Spleen (tissue), 11 donors: ENCODE measurements around the gene ABCA3. TPM values are rescaled to one million over a fixed set of nuclear protein-coding genes. Genes with fewer than 3 reads are reported as not detected.

Experiments used
- DNase-seq: peaks from one replicate; pipeline ENCODE4 v3.0.0-alpha.2; 2020
- H3K27ac ChIP-seq, 8 donors: fragments of 200-600 bp; sonication (generic) in 7 of 8; 1 replicate in 4 of 8; 2 replicates in 4 of 8; pipeline versions ENCODE4 v1.5.0 to v1.8.0; 2016 to 2021; ENCODE audit warnings: inconsistent platforms in 4 of 8, mild to moderate bottlenecking in 4 of 8, moderate library complexity in 1 of 8
- H3K27me3 ChIP-seq, 7 donors: fragments of 200-600 bp; sonication (generic) in 6 of 7; replicated peaks in 1 of 7; 1 replicate in 4 of 7; 2 replicates in 3 of 7; pipeline versions ENCODE4 v1.5.0 to v1.8.0; 2016 to 2021; ENCODE audit warnings: inconsistent platforms in 3 of 7, mild to moderate bottlenecking in 1 of 7
- H3K36me3 ChIP-seq, 6 donors: fragments of 200-600 bp; sonication (generic) in 5 of 6; 1 replicate in 4 of 6; 2 replicates in 2 of 6; pipeline versions ENCODE4 v1.5.0 to v1.8.0; 2016 to 2021; ENCODE audit warnings: inconsistent platforms in 2 of 6
- H3K4me1 ChIP-seq, 6 donors: fragments of 200-600 bp; sonication (generic) in 5 of 6; 1 replicate in 3 of 6; 2 replicates in 3 of 6; pipeline versions ENCODE4 v1.5.0 to v1.8.0; 2016 to 2021; ENCODE audit warnings: inconsistent platforms in 3 of 6
- H3K4me3 ChIP-seq, 8 donors: fragments of 200-600 bp; sonication (generic) in 7 of 8; 1 replicate in 4 of 8; 2 replicates in 4 of 8; pipeline versions ENCODE4 v1.5.0 to v1.8.0; 2016 to 2021; ENCODE audit warnings: inconsistent platforms in 4 of 8, mild to moderate bottlenecking in 4 of 8, moderate library complexity in 2 of 8
- H3K9me3 ChIP-seq, 8 donors: fragments of 200-600 bp; sonication (generic) in 7 of 8; 1 replicate in 4 of 8; 2 replicates in 4 of 8; pipeline versions ENCODE4 v1.5.0 to v1.8.0; 2016 to 2021; ENCODE audit warnings: inconsistent platforms in 4 of 8
- POLR2A ChIP-seq, 3 donors: fragments of 450-650 bp; IDR thresholded peaks; one replicate each; pipeline ENCODE4 v1.5.1; 2017; ENCODE audit warnings: antibody characterized with exemption in 3 of 3, mild to moderate bottlenecking in 1 of 3
- POLR2AphosphoS5 ChIP-seq, 3 donors: sonication (generic); formaldehyde crosslinking; IDR thresholded peaks; one replicate each; pipeline ENCODE4 v1.5.1; 2017; ENCODE audit warnings: antibody characterized with exemption in 3 of 3
- WGBS, 5 donors: extraction: QIAGEN DNeasy Blood & Tissue Kit in 3 of 5; methylation state at CpG; one replicate each; pipeline versions ENCODE4 v1.1.5 to v1.1.7; 2013 to 2018; 5-methylcytosine and 5-hydroxymethylcytosine counted together
- intact Hi-C: fragments of 100-400 bp; cut with DNase I; formaldehyde crosslinking; loops from one replicate; pipeline ENCODE4 v1.15.0; 2023; ENCODE audit warnings: low total_unique reads
- polyA plus RNA-seq, 3 donors: library from polyadenylated mRNA; stranded (reverse); fragments of 200-250 nt; gene quantifications; one replicate each; pipeline ENCODE4 v1.2.1, GENCODE V29; 2013
- total RNA-seq, 7 donors: library from RNA; depleted of rRNA in 3 of 7; stranded (reverse); fragments of >200 nt in 3 of 7; fragmentation: NEBNext Ultra II Directional in 4 of 7; extraction: Animal tissue kit (Norgen Biotek cat#: 25700) in 4 of 7; gene quantifications; one replicate each; pipeline versions ENCODE4 v1.1.0 to v1.2.1, GENCODE V29; 2016 to 2021
- TF ChIP-seq, protein P1 (sequence below), 11 experiments: fragments of 200-600 bp in 7 of 11; fragments of 450-650 bp in 4 of 11; sonication (generic) in 4 of 11; IDR thresholded peaks in 8 of 11; conservative IDR thresholded peaks in 3 of 11; 1 replicate in 7 of 11; 2 replicates in 4 of 11; pipeline versions ENCODE4 v1.4.0 to v1.8.0; 2016 to 2021; ENCODE audit warnings: antibody characterized with exemption in 11 of 11, inconsistent platforms in 4 of 11, mild to moderate bottlenecking in 1 of 11
- donor health status: healthy with polysubstance abuse.
- donor health status: DM: no; HTN: no; CAD: no; lungs with moderate emphysema.
- donor health status: DM: no; HTN: no; CAD: no.
- donor health status: Bipolar disorder and iron deficiency.
- donor health status: healthy.
- donor health status: DM: no; HTN: no; CAD: no.
- donor health status: DM: yes; HTN: yes; CAD: no.

The ABCA3 gene
- total and polyA plus RNA-seq, 10 donors: 2.5 to 12.6 (median 6.8) TPM

DNA sequence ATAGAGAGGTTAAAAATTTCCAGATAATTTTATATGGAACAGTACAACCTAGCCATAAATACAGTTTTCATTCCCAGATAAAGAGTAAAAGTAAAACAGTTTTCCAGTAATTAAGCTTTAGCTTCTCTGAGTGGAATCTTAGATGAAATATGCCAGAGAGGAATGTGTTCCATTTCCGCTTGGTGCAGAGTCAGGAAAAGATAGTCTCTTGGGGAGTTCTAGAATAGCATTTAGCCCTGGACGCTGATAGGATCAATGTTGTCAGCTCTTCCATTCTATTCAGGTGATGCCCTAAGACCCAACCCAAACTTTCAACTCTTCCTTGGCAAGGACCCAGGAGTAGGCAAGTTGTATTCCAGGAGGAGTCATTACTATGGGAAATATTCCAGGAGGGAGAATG lies 30.9 kb upstream of the ABCA3 start:
- Histone ChIP-seq H3K9me3 (no peaks in the 10 kb centered on the region), H3K4me1 (peaks cover 0 to 10% (median 0%) of the 10 kb centered on the region in 6 donors), H3K27ac (peak overlapping the region in 6 of 8 donors; percentile 54 to 70 (median 59)), H3K36me3 (no peaks in the 10 kb centered on the region), H3K4me3 (no peak overlapping the region), H3K27me3 (peaks cover 0 to 5% (median 0%) of the 10 kb centered on the region in 7 donors)
- no peak for DNase-seq
- 54 to 76% (median 69%) methylated on average over 2 of the region's 2 CpGs for WGBS, 5 donors
- TF ChIP-seq POLR2AphosphoS5 (IDR thresholded peaks at IDR 0.05): no peak
- TF ChIP-seq, protein P1, sequence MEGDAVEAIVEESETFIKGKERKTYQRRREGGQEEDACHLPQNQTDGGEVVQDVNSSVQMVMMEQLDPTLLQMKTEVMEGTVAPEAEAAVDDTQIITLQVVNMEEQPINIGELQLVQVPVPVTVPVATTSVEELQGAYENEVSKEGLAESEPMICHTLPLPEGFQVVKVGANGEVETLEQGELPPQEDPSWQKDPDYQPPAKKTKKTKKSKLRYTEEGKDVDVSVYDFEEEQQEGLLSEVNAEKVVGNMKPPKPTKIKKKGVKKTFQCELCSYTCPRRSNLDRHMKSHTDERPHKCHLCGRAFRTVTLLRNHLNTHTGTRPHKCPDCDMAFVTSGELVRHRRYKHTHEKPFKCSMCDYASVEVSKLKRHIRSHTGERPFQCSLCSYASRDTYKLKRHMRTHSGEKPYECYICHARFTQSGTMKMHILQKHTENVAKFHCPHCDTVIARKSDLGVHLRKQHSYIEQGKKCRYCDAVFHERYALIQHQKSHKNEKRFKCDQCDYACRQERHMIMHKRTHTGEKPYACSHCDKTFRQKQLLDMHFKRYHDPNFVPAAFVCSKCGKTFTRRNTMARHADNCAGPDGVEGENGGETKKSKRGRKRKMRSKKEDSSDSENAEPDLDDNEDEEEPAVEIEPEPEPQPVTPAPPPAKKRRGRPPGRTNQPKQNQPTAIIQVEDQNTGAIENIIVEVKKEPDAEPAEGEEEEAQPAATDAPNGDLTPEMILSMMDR (IDR thresholded peaks at IDR 0.05 in 8 of 11, conservative IDR thresholded peaks at IDR 0.05 in 3 of 11): no peak
- no peak for TF ChIP-seq POLR2A (IDR thresholded peaks at IDR 0.05)
- intact Hi-C loops: no loop called here

DNA sequence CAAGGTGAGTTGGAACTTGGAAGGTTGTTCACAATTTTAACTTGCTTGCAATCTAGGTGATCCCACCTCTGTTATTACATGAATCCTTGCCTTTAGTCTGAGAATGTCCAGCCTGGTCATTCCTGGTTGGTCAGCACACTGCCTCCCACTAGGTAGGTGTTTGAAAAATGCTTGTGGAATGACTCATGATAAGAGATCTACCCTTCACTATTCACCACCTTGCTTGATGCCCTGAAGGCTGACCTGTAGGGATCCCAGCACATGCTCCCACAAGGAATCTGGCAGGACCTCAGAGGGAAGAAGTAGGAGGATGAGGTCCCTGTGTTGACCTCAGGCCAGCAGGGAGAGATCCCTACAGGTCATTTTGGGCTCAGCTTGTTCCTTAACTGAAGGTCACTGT lies 30.2 kb upstream of the ABCA3 start:
- TF ChIP-seq POLR2A (IDR thresholded peaks at IDR 0.05): no peak
- TF ChIP-seq POLR2AphosphoS5 (IDR thresholded peaks at IDR 0.05): no peak
- TF ChIP-seq, protein P1 (IDR thresholded peaks at IDR 0.05 in 8 of 11, conservative IDR thresholded peaks at IDR 0.05 in 3 of 11): no peak
- intact Hi-C loops: no loop called here

DNA sequence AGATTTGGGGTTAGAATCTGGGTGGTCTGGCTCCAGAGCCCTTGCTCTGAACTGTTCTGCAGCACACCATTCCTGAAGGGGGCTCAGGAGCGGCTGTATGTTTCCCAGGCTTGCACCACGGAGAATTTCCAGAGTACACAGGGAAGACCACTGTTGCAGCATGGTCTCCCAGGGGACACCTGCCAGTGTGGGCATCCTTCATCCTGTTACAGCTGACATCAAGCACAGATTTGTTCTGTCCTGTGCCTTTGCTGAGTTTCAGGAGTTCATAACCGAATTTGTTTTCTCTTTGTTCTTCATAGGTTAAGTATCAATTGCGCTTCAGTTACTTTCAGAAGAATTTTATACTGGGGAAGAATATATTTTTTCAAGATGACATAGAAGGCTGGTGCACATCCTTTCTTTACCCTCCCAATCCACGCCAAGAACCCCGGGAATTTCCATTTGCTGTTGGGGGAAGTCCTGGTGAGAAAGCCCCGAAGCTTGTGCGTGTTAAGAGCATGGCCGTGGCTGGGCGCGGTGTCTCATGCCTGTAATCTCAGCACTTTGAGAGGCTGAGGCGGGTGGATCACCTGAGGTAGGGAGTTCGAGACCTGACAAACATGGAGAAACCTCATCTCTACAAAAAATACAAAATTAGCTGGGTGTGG lies 26.3 kb upstream of the ABCA3 start:
- intact Hi-C loops: no loop called here
- no peak overlapping the region for H3K4me3 ChIP-seq
- DNase-seq: no peak
- peaks cover 0 to 25% (median 0%) of the 10 kb centered on the region in 6 donors for H3K4me1 ChIP-seq
- no peaks in the 10 kb centered on the region for H3K9me3 ChIP-seq
- no peak for TF ChIP-seq POLR2AphosphoS5 (IDR thresholded peaks at IDR 0.05)
- TF ChIP-seq POLR2A (IDR thresholded peaks at IDR 0.05): no peak
- TF ChIP-seq, protein P1 (IDR thresholded peaks at IDR 0.05 in 8 of 11, conservative IDR thresholded peaks at IDR 0.05 in 3 of 11): no peak
- peaks cover 0 to 25% (median 0%) of the 10 kb centered on the region in 7 donors for H3K27me3 ChIP-seq
- WGBS, 5 donors: 77 to 87% (median 81%) methylated on average over 13 of the region's 13 CpGs
- no peak overlapping the region for H3K27ac ChIP-seq
- no peaks in the 10 kb centered on the region for H3K36me3 ChIP-seq

More for the DNA sequence above, 30.2 kb upstream of the ABCA3 start:
- Histone ChIP-seq H3K9me3 (no peaks in the 10 kb centered on the region), H3K4me1 (peaks cover 0 to 10% (median 0%) of the 10 kb centered on the region in 6 donors), H3K27me3 (peaks cover 0 to 6% (median 0%) of the 10 kb centered on the region in 7 donors), H3K27ac (peak overlapping the region in 7 of 8 donors; percentile 31 to 70 (median 58)), H3K4me3 (no peak overlapping the region), H3K36me3 (no peaks in the 10 kb centered on the region)
- no peak for DNase-seq

DNA sequence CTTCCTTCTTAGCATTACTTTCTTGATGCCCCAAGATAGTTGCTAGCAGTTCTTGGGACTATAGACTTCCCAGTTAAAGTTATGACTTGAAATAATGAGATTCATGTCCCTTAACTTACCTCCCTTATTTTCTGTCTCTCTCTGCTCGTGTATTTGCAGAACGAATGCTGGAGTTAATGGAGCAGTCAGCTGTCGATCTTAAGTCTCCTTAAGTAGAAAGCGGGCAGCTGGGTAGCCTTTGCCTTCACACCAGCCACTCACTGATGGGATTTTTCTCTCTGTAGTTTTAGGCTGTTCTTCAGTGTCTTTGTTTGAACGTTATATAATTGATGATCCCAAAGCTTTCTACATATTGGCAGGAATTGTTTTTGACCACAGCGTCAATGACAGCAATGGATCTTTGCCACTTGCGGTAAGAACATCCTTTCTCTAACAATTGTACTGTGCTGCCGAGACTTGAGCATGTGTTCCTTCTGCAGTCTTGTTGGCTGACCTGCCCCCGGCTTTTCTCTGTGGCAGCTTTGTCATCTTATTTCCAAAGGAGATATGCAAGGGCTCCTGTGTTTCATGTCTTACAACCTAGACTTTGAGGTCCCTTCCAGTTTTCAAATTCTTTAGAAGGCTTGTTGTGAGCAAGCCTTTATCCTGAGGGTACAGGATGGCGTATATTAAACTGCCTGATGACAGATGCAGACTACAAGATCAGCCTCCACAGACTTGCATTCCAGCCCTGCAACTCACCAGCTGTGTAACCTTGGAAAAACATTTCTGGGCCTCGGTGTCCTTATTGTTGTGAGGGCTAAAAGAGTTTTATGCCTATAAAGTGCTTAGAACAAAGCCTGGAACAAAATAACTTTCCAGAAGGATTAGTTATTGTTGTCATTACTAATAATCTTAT lies 25.1 kb upstream of the ABCA3 start:
- no peak overlapping the region for H3K4me3 ChIP-seq
- TF ChIP-seq POLR2AphosphoS5 (IDR thresholded peaks at IDR 0.05) (no peak), POLR2A (IDR thresholded peaks at IDR 0.05) (no peak)
- TF ChIP-seq, protein P1 (IDR thresholded peaks at IDR 0.05 in 8 of 11, conservative IDR thresholded peaks at IDR 0.05 in 3 of 11): no peak
- no peak for DNase-seq
- no peaks in the 10 kb centered on the region for H3K36me3 ChIP-seq
- peaks cover 0 to 23% (median 0%) of the 10 kb centered on the region in 6 donors for H3K4me1 ChIP-seq
- peaks cover 0 to 28% (median 0%) of the 10 kb centered on the region in 7 donors for H3K27me3 ChIP-seq
- H3K27ac ChIP-seq: peak overlapping the region in 4 of 8 donors; percentile 1 to 41 (median 15)
- WGBS, 5 donors: 66 to 81% (median 75%) methylated on average over 11 of the region's 11 CpGs
- no peaks in the 10 kb centered on the region for H3K9me3 ChIP-seq
- intact Hi-C loops: no loop called here
